Measurements from ENCODE around the gene GLP1R. TPM values are rescaled to one million over a fixed set of nuclear protein-coding genes. Genes with fewer than 3 reads are reported as not detected.

The GLP1R gene
- total RNA-seq, 4 donors from 2014 or later: 0.32 to 0.95 (median 0.59) TPM; not detected in 1

DNA sequence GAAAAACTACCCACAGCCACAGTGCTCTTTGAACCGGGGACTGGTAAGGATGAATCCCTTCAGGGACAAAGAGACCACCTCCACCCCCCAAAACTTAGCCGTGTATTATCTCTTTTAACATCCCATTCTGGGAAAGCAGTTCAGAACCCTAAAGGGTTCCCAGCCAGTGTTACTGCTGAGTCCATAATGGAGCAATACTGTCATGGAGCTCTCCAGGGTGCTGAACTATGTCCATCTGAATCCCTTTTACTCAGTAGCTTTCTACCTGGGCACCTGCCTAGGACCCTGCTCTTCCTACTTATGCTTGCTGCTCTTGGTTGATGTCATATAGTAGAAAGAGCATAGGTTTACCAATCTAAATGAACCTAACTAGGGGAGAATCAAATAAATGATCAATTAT lies 88.7 kb downstream of the GLP1R start:
- Histone ChIP-seq H3K4me1 (no peaks in the 10 kb centered on the region), H3K27ac (no peak overlapping the region), H3K9me3 (no peaks in the 10 kb centered on the region), H3K4me3 (no peak overlapping the region), H3K36me3 (no peaks in the 10 kb centered on the region), H3K27me3 (peaks cover 7% of the 10 kb centered on the region)
- DNase-seq (ENCODE audit: low spot score in 2 of 2): no peak
- TF ChIP-seq CTCF (IDR thresholded peaks at IDR 0.05): no peak
- TF ChIP-seq EP300 (IDR thresholded peaks at IDR 0.05): no peak
- no peak for TF ChIP-seq POLR2AphosphoS5 (IDR thresholded peaks at IDR 0.05)
- no peak for TF ChIP-seq POLR2A (IDR thresholded peaks at IDR 0.05)
- WGBS: 15% methylated on average over 2 of the region's 2 CpGs

Other genes with a start within 250 kb of the GLP1R start
- gene SAYSD1, start 66.4 kb downstream of the GLP1R start, total RNA-seq: 10 to 100 TPM; 12.1 to 17.4 (median 14.4) TPM
- gene KCNK5, start 180.7 kb downstream of the GLP1R start, total RNA-seq: 10 to 100 TPM; 18.6 to 43.9 (median 26.3) TPM

All from suprapubic skin (tissue), 4 donors.